CD4-positive, alpha-beta T cell (primary cell): Measurements from ENCODE around the gene GRIN3B. TPM values are rescaled to one million over a fixed set of nuclear protein-coding genes. Genes with fewer than 3 reads are reported as not detected.

Experiments used
- ATAC-seq: fragments of 200-7000 bp; cut with Tn5 transposase; one replicate; pipeline ENCODE4 v1.10.0; 2022; ENCODE audit warnings: mild to moderate bottlenecking; ENCODE audit not compliant: poor library complexity
- CTCF ChIA-PET: fragments of 350-600 bp; sonication (Branson Sonifier 250); formaldehyde crosslinking; loops from one replicate; lab custom pipeline; 2021; ENCODE audit warnings: antibody characterized with exemption, inconsistent platforms; lab: Charles Lee
- POLR2A ChIA-PET: fragments of 350-600 bp; sonication (Branson Sonifier 250); formaldehyde crosslinking; loops from one replicate; lab custom pipeline; 2021; ENCODE audit warnings: antibody characterized with exemption, inconsistent platforms; lab: Charles Lee
- DNase-seq, 14 experiments: peaks; one replicate each; pipeline ENCODE4 v3.0.0-alpha.2; 2013 to 2020; ENCODE audit warnings: mixed read lengths in 2 of 14
- H3K27ac ChIP-seq, 2 donors: one replicate each; pipeline versions ENCODE4 v1.5.1 to v1.7.0; 2013; ENCODE audit warnings: low read length in 2 of 2, low read depth in 1 of 2, mild to moderate bottlenecking in 1 of 2
- H3K27me3 ChIP-seq, 2 experiments: 1 replicate in 1 of 2; 2 replicates in 1 of 2; pipeline versions ENCODE4 v1.6.1 to v1.7.0; 2013; ENCODE audit warnings: low read length in 2 of 2, control low read depth in 1 of 2, mild to moderate bottlenecking in 1 of 2, moderate library complexity in 1 of 2; ENCODE audit not compliant: insufficient read depth in 2 of 2, control insufficient read depth in 1 of 2
- H3K36me3 ChIP-seq: one replicate; pipeline ENCODE4 v1.6.1; 2013; ENCODE audit warnings: low read length, control low read depth; ENCODE audit not compliant: insufficient read depth
- H3K4me1 ChIP-seq: one replicate; pipeline ENCODE4 v1.6.1; 2013; ENCODE audit warnings: low read length, control low read depth; ENCODE audit not compliant: insufficient read depth
- H3K4me3 ChIP-seq: one replicate; pipeline ENCODE4 v1.5.1; 2013; ENCODE audit warnings: mild to moderate bottlenecking, low read length, moderate library complexity
- H3K9me3 ChIP-seq, 2 experiments: 1 replicate in 1 of 2; 2 replicates in 1 of 2; pipeline versions ENCODE4 v1.6.1 to v1.7.0; 2013; ENCODE audit warnings: low read length in 2 of 2, mild to moderate bottlenecking in 2 of 2, control low read depth in 1 of 2, moderate library complexity in 1 of 2; ENCODE audit not compliant: control insufficient read depth in 1 of 2, insufficient read depth in 1 of 2
- H3K27ac Mint-ChIP-seq: one replicate; pipeline ENCODE4 v1.8.0; 2020; ENCODE audit warnings: mixed read lengths
- H3K27me3 Mint-ChIP-seq: one replicate; pipeline ENCODE4 v1.8.0; 2021; ENCODE audit warnings: mixed read lengths
- H3K36me3 Mint-ChIP-seq: one replicate; pipeline ENCODE4 v1.8.0; 2021; ENCODE audit warnings: low read depth, mixed read lengths
- H3K4me1 Mint-ChIP-seq: one replicate; pipeline ENCODE4 v1.8.0; 2021; ENCODE audit warnings: low read depth, mixed read lengths
- H3K4me3 Mint-ChIP-seq: one replicate; pipeline ENCODE4 v1.8.0; 2020; ENCODE audit warnings: mild to moderate bottlenecking, mixed read lengths
- H3K9me3 Mint-ChIP-seq: one replicate; pipeline ENCODE4 v1.8.0; 2020; ENCODE audit warnings: mixed read lengths
- CTCF ChIP-seq: fragments of 200-600 bp; IDR thresholded peaks from one replicate; pipeline ENCODE4 v1.8.0; 2022; ENCODE audit warnings: antibody characterized with exemption, mild to moderate bottlenecking
- intact Hi-C, 2 experiments: fragments of 100-400 bp; cut with DNase I in 1 of 2; cut with micrococcal nuclease in 1 of 2; formaldehyde crosslinking; loops; one replicate each; pipeline versions ENCODE4 v1.15.1 to v1.9.0; 2023 to 2025; cut with DNase I, micrococcal nuclease
- total RNA-seq, 174 experiments: library from RNA in 2 of 174; stranded (reverse) in 2 of 174; gene quantifications; one replicate each; pipeline ENCODE4 v1.2.3 and lab custom pipeline; 2021 to 2026

The GRIN3B gene
- total RNA-seq, 2 experiments from 2014 or later = 0.17 to 0.22 TPM

GRCh38 chr19:970695-971094 is 29.5 kb upstream of the GRIN3B start:
- ATAC-seq = no peak
- Mint-ChIP-seq H3K27ac (no peak overlapping the region), H3K4me3 (no peak overlapping the region)

GRCh38 chr19:971795-972194 is 28.4 kb upstream of the GRIN3B start:
- Mint-ChIP-seq H3K4me3 (no peak overlapping the region), H3K27me3 (no peaks in the 10 kb centered on the region), H3K9me3 (no peaks in the 10 kb centered on the region), H3K36me3 (peaks cover 32% of the 10 kb centered on the region), H3K4me1 (no peaks in the 10 kb centered on the region), H3K27ac (no peak overlapping the region)
- H3K4me3 ChIP-seq = no peak overlapping the region
- no peak for ATAC-seq
- TF ChIP-seq CTCF = no peak
- H3K27ac ChIP-seq = no peak overlapping the region
- H3K9me3 ChIP-seq = peaks cover 8 to 21% of the 10 kb centered on the region in 2 experiments
- ChIA-PET POLR2A (interaction anchor here (0.6 kb wide), 1 partner anchor 12 kb away, joined by 3 read pairs; no protein-coding TSS in a partner anchor), CTCF (no interaction called here)
- intact Hi-C loops = no loop called here
- H3K27me3 ChIP-seq = no peaks in the 10 kb centered on the region
- peaks cover 17% of the 10 kb centered on the region for H3K36me3 ChIP-seq
- no peaks in the 10 kb centered on the region for H3K4me1 ChIP-seq
- no peak for DNase-seq

More at GRCh38 chr19:970695-971094, 29.5 kb upstream of the GRIN3B start:
- no peaks in the 10 kb centered on the region for H3K4me1 Mint-ChIP-seq
- Histone ChIP-seq H3K4me3 (no peak overlapping the region), H3K27ac (no peak overlapping the region), H3K27me3 (no peaks in the 10 kb centered on the region), H3K4me1 (no peaks in the 10 kb centered on the region), H3K36me3 (peaks cover 17% of the 10 kb centered on the region), H3K9me3 (peaks cover 8 to 26% of the 10 kb centered on the region in 2 experiments)
- H3K27me3 Mint-ChIP-seq = no peaks in the 10 kb centered on the region
- ChIA-PET CTCF (interaction anchor here (0.6 kb wide), 2 partner anchors 14 to 290 kb away, joined by 3 to 4 read pairs; no protein-coding TSS in a partner anchor), POLR2A (no interaction called here)
- H3K36me3 Mint-ChIP-seq = peaks cover 32% of the 10 kb centered on the region
- intact Hi-C loops = no loop called here
- DNase-seq = peak in 1 of 14 experiments; percentile 45
- TF ChIP-seq CTCF = peak; percentile 39
- H3K9me3 Mint-ChIP-seq = no peaks in the 10 kb centered on the region

- ChIA-PET CTCF (interaction anchor here (0.6 kb wide), 1 partner anchor 150 kb away, joined by 3 read pairs; no protein-coding TSS in a partner anchor), POLR2A (no interaction called here)
- Histone ChIP-seq H3K27ac (no peak overlapping the region), H3K4me3 (no peak overlapping the region), H3K9me3 (peaks cover 8 to 21% of the 10 kb centered on the region in 2 experiments), H3K36me3 (peaks cover 17% of the 10 kb centered on the region), H3K4me1 (no peaks in the 10 kb centered on the region), H3K27me3 (no peaks in the 10 kb centered on the region)
- peaks cover 30% of the 10 kb centered on the region for H3K36me3 Mint-ChIP-seq
- no peak for DNase-seq
- intact Hi-C loops = no loop called here
- H3K27ac Mint-ChIP-seq = no peak overlapping the region
- TF ChIP-seq CTCF = no peak
- no peaks in the 10 kb centered on the region for H3K9me3 Mint-ChIP-seq
- no peaks in the 10 kb centered on the region for H3K4me1 Mint-ChIP-seq
- H3K4me3 Mint-ChIP-seq = no peak overlapping the region
- no peaks in the 10 kb centered on the region for H3K27me3 Mint-ChIP-seq
- ATAC-seq = no peak
These were observed 27.9 kb upstream of the GRIN3B start for GRCh38 chr19:972281-972680.
